ENCODE results near the gene BLOC1S6.
A peak's percentile ranks its signal among the peaks of the same experiment; 100 is the strongest.

Gene BLOC1S6

GRCh38 chr15:45588219-45588875 is 1.2 kb downstream of the BLOC1S6 start:
- peak; percentile 11 for DNase-seq

- DNase-seq: peak; percentile 16
Measured at GRCh38 chr15:45589256-45589655, 2.1 kb downstream of the BLOC1S6 start.

GRCh38 chr15:45594319-45594718 is 7.1 kb downstream of the BLOC1S6 start:
- DNase-seq: no peak

- no peak for DNase-seq
Measured at GRCh38 chr15:45594835-45595530, 7.8 kb downstream of the BLOC1S6 start.

GRCh38 chr15:45603881-45604280 is 16.7 kb downstream of the BLOC1S6 start:
- no peak for DNase-seq

GRCh38 chr15:45604326-45604725 is 17.1 kb downstream of the BLOC1S6 start:
- no peak for DNase-seq

- no peak for DNase-seq
Measured at GRCh38 chr15:45606413-45606812, 19.2 kb downstream of the BLOC1S6 start.

GRCh38 chr15:45606841-45607240 is 19.7 kb downstream of the BLOC1S6 start:
- DNase-seq: no peak

- DNase-seq: peak; percentile 17
Measured at GRCh38 chr15:45611305-45611704, 24.1 kb downstream of the BLOC1S6 start.

GRCh38 chr15:45612790-45613415 is 25.7 kb downstream of the BLOC1S6 start:
- peak; percentile 35 for DNase-seq

- no peak for DNase-seq
Measured at GRCh38 chr15:45616901-45617323, 29.7 kb downstream of the BLOC1S6 start.

GRCh38 chr15:45618813-45619212 is 31.6 kb downstream of the BLOC1S6 start:
- DNase-seq: no peak

- DNase-seq: no peak
Measured at GRCh38 chr15:45628136-45628535, 41.0 kb downstream of the BLOC1S6 start.

- DNase-seq: peak; percentile 97
Measured at GRCh38 chr15:45630917-45631691, 43.9 kb downstream of the BLOC1S6 start.

GRCh38 chr15:45631776-45632175 is 44.6 kb downstream of the BLOC1S6 start:
- peak; percentile 72 for DNase-seq

GRCh38 chr15:45634432-45635190 is 47.4 kb downstream of the BLOC1S6 start, which contains the start of gene SQOR:
SQOR (plus strand) TSS chr15:45635029; CDS start chr15:45658924, 23,895 bp downstream.
- peak; percentile 85 for DNase-seq

- peak; percentile 74 for DNase-seq
Measured at GRCh38 chr15:45635191-45635638, 48.0 kb downstream of the BLOC1S6 start.

GRCh38 chr15:45635763-45636292 is 48.6 kb downstream of the BLOC1S6 start:
- DNase-seq: no peak

GRCh38 chr15:45637141-45637540 is 50.0 kb downstream of the BLOC1S6 start:
- DNase-seq: no peak

GRCh38 chr15:45637552-45638033 is 50.4 kb downstream of the BLOC1S6 start:
- peak; percentile 56 for DNase-seq

GRCh38 chr15:45640616-45641015 is 53.4 kb downstream of the BLOC1S6 start:
- DNase-seq: peak; percentile 89

- DNase-seq: peak; percentile 87
Measured at GRCh38 chr15:45641374-45641781, 54.2 kb downstream of the BLOC1S6 start.

All from kidney glomerular epithelial cell (primary cell).